PC-9 (cell line): ENCODE data around the gene PTPRT.

ENCODE experiments used
- EZH2 ChIP-seq: fragments of 200-600 bp; sonication (generic); IDR thresholded peaks from 2 replicates; pipeline ENCODE4 v1.8.0; 2017; ENCODE audit warnings: antibody characterized with exemption, low read depth
- TF ChIP-seq, protein P1 (sequence below): fragments of 200-600 bp; sonication (generic); conservative IDR thresholded peaks from 2 replicates; pipeline ENCODE4 v1.6.1; 2017; ENCODE audit warnings: mixed run types, antibody characterized with exemption, mild to moderate bottlenecking, moderate library complexity

DNA sequence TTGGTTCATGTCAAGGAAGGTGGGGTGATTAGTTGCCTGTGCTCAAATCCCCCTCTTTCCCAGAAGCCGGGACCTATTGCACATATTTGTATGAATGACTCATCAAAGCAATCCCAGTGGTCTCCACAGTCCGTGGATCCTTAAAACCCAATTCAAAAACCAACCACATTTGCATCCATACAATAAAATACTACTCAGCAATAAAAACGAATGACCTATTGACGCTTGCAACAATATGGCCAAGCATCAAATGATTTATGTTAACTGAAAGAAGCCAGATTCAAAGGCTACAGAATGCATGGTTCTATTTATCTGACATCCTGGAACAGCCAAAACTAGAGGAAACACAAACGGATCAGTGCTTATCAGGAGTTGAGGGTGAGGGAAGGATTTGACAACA is 275.4 kb downstream of the PTPRT start:
- TF ChIP-seq, protein P1, sequence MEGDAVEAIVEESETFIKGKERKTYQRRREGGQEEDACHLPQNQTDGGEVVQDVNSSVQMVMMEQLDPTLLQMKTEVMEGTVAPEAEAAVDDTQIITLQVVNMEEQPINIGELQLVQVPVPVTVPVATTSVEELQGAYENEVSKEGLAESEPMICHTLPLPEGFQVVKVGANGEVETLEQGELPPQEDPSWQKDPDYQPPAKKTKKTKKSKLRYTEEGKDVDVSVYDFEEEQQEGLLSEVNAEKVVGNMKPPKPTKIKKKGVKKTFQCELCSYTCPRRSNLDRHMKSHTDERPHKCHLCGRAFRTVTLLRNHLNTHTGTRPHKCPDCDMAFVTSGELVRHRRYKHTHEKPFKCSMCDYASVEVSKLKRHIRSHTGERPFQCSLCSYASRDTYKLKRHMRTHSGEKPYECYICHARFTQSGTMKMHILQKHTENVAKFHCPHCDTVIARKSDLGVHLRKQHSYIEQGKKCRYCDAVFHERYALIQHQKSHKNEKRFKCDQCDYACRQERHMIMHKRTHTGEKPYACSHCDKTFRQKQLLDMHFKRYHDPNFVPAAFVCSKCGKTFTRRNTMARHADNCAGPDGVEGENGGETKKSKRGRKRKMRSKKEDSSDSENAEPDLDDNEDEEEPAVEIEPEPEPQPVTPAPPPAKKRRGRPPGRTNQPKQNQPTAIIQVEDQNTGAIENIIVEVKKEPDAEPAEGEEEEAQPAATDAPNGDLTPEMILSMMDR = no peak
- no peak for TF ChIP-seq EZH2
